ENCODE data around the gene LOC101059915.
"Not testable (repeated sequence)": the region's sequence is repeated elsewhere in the genome, so short reads cannot be mapped to it uniquely, and the experiment has no call there.

LOC101059915 gene

DNA sequence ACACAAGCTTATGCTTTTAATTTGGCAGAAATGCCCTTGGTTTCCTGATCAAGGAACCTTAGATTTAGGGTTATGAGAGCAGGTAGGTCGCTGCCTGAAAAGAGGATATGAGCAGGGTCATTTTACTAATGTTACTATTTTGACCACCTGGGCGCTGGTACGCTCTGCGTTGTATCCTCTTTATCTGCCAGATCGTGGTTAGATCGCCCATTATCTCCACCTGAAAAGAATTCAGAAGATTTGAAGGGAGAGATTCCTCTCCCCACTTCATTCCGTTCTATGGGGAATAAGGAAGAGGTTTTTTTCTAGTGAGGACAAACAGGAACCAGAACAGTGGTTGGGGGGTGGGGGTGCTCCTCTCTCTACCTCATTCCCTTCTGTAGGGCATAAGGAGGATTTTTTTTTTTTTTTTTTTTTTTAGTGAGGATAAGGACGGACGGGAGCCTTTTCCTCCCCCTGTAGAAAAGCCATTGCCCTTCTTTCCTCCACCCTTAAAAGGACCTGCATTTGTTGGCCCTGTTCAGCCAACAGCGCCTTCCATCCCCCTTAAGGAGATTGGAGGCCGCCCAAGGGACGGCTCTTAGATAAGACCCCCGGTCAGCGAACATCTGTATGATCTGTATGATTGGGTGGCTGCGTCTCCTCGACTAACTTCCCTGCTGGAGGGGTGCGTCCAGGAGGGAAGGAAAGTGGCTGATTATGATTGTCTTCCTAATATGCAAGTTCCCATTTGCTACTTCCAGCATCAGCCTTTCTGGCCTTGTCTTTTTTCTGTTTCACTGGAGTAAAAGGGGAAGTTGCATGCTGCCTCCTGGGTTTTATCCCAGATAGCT lies 30.3 kb downstream of the LOC101059915 start:
- DNase-seq (ENCODE audit: low spot score); H3K27me3 ChIP-seq (ENCODE audit: insufficient read depth, poor library complexity, severe bottlenecking); H3K27ac ChIP-seq (ENCODE audit: poor library complexity, severe bottlenecking); H3K4me1 ChIP-seq (ENCODE audit: insufficient read depth, poor library complexity, severe bottlenecking); H3K36me3 ChIP-seq (ENCODE audit: low read depth); ATAC-seq (ENCODE audit: low read depth); H3K4me3 ChIP-seq (ENCODE audit: severe bottlenecking); H3K9me3 ChIP-seq (ENCODE audit: severe bottlenecking): not testable (repeated sequence)

GRCh38 chrX:71698299-71699022 lies 31.1 kb downstream of the LOC101059915 start:
- DNase-seq (ENCODE audit: low spot score); H3K27ac ChIP-seq (ENCODE audit: poor library complexity, severe bottlenecking); ATAC-seq (ENCODE audit: low read depth); H3K9me3 ChIP-seq (ENCODE audit: severe bottlenecking); H3K27me3 ChIP-seq (ENCODE audit: insufficient read depth, poor library complexity, severe bottlenecking); H3K36me3 ChIP-seq (ENCODE audit: low read depth); H3K4me3 ChIP-seq (ENCODE audit: severe bottlenecking); H3K4me1 ChIP-seq (ENCODE audit: insufficient read depth, poor library complexity, severe bottlenecking): not testable (repeated sequence)

DNA sequence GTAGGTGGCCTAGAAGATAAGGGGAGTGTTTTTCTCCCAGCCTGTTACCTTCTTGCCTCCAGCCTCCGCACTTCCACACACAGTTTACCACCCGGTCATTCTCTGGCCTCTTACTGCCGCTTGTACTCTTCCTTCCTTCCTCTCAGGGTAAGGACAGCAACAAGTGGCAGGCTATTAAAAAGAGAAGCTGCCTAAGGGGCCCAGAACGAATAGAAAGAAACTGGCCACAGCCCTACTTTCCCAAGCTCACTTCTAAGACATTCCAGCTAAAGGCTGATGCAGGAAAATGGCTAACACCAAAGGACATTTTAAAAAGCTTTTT lies 31.6 kb downstream of the LOC101059915 start:
- not testable (repeated sequence) for H3K4me1 ChIP-seq (ENCODE audit: insufficient read depth, poor library complexity, severe bottlenecking); ATAC-seq (ENCODE audit: low read depth); H3K36me3 ChIP-seq (ENCODE audit: low read depth); H3K27me3 ChIP-seq (ENCODE audit: insufficient read depth, poor library complexity, severe bottlenecking); DNase-seq (ENCODE audit: low spot score); H3K27ac ChIP-seq (ENCODE audit: poor library complexity, severe bottlenecking); H3K9me3 ChIP-seq (ENCODE audit: severe bottlenecking); H3K4me3 ChIP-seq (ENCODE audit: severe bottlenecking)

GRCh38 chrX:71702853-71703252 lies 35.5 kb downstream of the LOC101059915 start:
- H3K4me1 ChIP-seq (ENCODE audit: insufficient read depth, poor library complexity, severe bottlenecking); H3K36me3 ChIP-seq (ENCODE audit: low read depth); H3K27ac ChIP-seq (ENCODE audit: poor library complexity, severe bottlenecking); ATAC-seq (ENCODE audit: low read depth); H3K27me3 ChIP-seq (ENCODE audit: insufficient read depth, poor library complexity, severe bottlenecking); H3K4me3 ChIP-seq (ENCODE audit: severe bottlenecking); DNase-seq (ENCODE audit: low spot score); H3K9me3 ChIP-seq (ENCODE audit: severe bottlenecking): not testable (repeated sequence)

- not testable (repeated sequence) for H3K27ac ChIP-seq (ENCODE audit: poor library complexity, severe bottlenecking); H3K4me1 ChIP-seq (ENCODE audit: insufficient read depth, poor library complexity, severe bottlenecking); H3K27me3 ChIP-seq (ENCODE audit: insufficient read depth, poor library complexity, severe bottlenecking); H3K4me3 ChIP-seq (ENCODE audit: severe bottlenecking); DNase-seq (ENCODE audit: low spot score); H3K9me3 ChIP-seq (ENCODE audit: severe bottlenecking); H3K36me3 ChIP-seq (ENCODE audit: low read depth); ATAC-seq (ENCODE audit: low read depth)
Measured at GRCh38 chrX:71714064-71714463, 46.7 kb downstream of the LOC101059915 start.

GRCh38 chrX:71715551-71715950 lies 48.2 kb downstream of the LOC101059915 start:
- H3K4me1 ChIP-seq (ENCODE audit: insufficient read depth, poor library complexity, severe bottlenecking); H3K9me3 ChIP-seq (ENCODE audit: severe bottlenecking); H3K36me3 ChIP-seq (ENCODE audit: low read depth); H3K4me3 ChIP-seq (ENCODE audit: severe bottlenecking); H3K27ac ChIP-seq (ENCODE audit: poor library complexity, severe bottlenecking); DNase-seq (ENCODE audit: low spot score); H3K27me3 ChIP-seq (ENCODE audit: insufficient read depth, poor library complexity, severe bottlenecking): not testable (repeated sequence)
- 0 out of 3 replicates have a peak, but pooled peaks have one; percentile 29 for ATAC-seq (ENCODE audit: low read depth)

GRCh38 chrX:71716323-71716722 lies 49.0 kb downstream of the LOC101059915 start:
- H3K36me3 ChIP-seq (ENCODE audit: low read depth); H3K9me3 ChIP-seq (ENCODE audit: severe bottlenecking); ATAC-seq (ENCODE audit: low read depth); H3K4me1 ChIP-seq (ENCODE audit: insufficient read depth, poor library complexity, severe bottlenecking); H3K27me3 ChIP-seq (ENCODE audit: insufficient read depth, poor library complexity, severe bottlenecking); H3K27ac ChIP-seq (ENCODE audit: poor library complexity, severe bottlenecking); H3K4me3 ChIP-seq (ENCODE audit: severe bottlenecking); DNase-seq (ENCODE audit: low spot score): not testable (repeated sequence)

GRCh38 chrX:71718185-71718584 lies 50.8 kb downstream of the LOC101059915 start, which contains the start of gene CXorf49:
CXorf49 (minus strand) TSS chrX:71718285; CDS start chrX:71718151, 134 bp downstream.
- not testable (repeated sequence) for H3K27me3 ChIP-seq (ENCODE audit: insufficient read depth, poor library complexity, severe bottlenecking); H3K9me3 ChIP-seq (ENCODE audit: severe bottlenecking); ATAC-seq (ENCODE audit: low read depth); DNase-seq (ENCODE audit: low spot score); H3K36me3 ChIP-seq (ENCODE audit: low read depth); H3K27ac ChIP-seq (ENCODE audit: poor library complexity, severe bottlenecking); H3K4me3 ChIP-seq (ENCODE audit: severe bottlenecking); H3K4me1 ChIP-seq (ENCODE audit: insufficient read depth, poor library complexity, severe bottlenecking)

DNA sequence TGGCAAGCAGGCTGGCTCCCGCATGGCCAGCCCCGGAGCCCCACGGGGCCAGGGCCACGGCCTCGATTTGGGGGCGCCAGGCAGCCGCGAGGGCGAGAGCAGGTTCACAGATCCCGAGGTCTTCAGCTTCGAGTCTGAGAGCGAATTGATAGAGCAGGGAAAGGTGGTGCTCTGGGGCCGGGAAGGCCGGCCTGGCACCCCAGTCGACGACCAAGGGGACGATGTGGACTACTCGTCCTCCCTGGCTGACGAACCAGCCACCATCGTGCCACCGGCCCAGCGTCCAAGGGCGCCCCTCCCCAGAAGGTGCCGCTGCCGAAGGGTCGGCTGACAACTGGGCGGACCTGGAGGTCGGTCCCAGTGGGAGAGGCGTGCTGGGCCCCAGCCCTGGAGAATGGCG lies 51.8 kb downstream of the LOC101059915 start:
- DNase-seq (ENCODE audit: low spot score), result peak; percentile 2
- H3K4me3 ChIP-seq (ENCODE audit: severe bottlenecking), result not testable (repeated sequence)

DNA sequence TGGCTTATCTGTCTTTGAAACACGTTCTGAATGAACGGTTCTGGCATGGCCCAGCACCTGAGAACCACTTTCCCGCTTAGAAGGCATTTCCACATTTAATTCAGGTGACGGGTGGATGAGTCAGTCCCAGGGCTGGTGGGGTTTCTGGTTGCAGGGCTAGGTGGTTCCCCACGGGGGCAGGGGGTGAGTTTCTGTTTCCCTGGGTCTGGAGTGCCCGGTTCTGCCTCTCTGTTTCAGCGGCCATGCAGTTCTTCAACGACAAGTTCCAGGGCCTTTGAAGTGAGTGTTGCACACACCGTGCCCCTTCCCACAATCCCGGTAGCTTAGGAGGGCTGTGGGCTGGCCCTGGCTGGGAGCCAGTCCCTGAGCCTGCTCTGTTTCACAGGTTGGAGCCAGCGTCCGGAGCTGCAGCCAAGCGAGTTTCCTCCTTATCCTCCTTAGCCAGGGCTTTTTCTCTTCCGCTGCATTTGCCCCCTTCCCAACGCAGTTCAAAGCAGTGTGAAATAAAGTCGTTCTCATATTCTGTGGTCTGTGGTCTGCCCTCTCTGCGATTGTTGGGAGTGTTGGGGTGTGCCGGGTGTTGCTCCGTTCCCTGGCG lies 53.0 kb downstream of the LOC101059915 start:
- peak; percentile 53; the same call in 2 of the 3 replicates for ATAC-seq (ENCODE audit: low read depth)
- H3K27me3 ChIP-seq (ENCODE audit: insufficient read depth, poor library complexity, severe bottlenecking); H3K4me1 ChIP-seq (ENCODE audit: insufficient read depth, poor library complexity, severe bottlenecking); H3K4me3 ChIP-seq (ENCODE audit: severe bottlenecking); H3K36me3 ChIP-seq (ENCODE audit: low read depth); DNase-seq (ENCODE audit: low spot score); H3K9me3 ChIP-seq (ENCODE audit: severe bottlenecking); H3K27ac ChIP-seq (ENCODE audit: poor library complexity, severe bottlenecking): not testable (repeated sequence)

More for the DNA sequence above, 51.8 kb downstream of the LOC101059915 start:
- H3K27ac ChIP-seq (ENCODE audit: poor library complexity, severe bottlenecking); H3K36me3 ChIP-seq (ENCODE audit: low read depth); H3K27me3 ChIP-seq (ENCODE audit: insufficient read depth, poor library complexity, severe bottlenecking); H3K4me1 ChIP-seq (ENCODE audit: insufficient read depth, poor library complexity, severe bottlenecking); H3K9me3 ChIP-seq (ENCODE audit: severe bottlenecking); ATAC-seq (ENCODE audit: low read depth): not testable (repeated sequence)

Measured in RWPE2 (cell line).